B cell (primary cell): ENCODE results near the gene SDK2.

Experiments used
- CTCF ChIP-seq: fragments of 200-600 bp; IDR thresholded peaks from one replicate; pipeline ENCODE4 v1.8.0; 2022; ENCODE audit warnings: antibody characterized with exemption, mild to moderate bottlenecking
- EZH2 ChIP-seq: IDR thresholded peaks from 2 replicates; pipeline ENCODE4 v1.6.1; 2012; ENCODE audit warnings: borderline replicate concordance, low read depth, mild to moderate bottlenecking, moderate library complexity, low read length; ENCODE audit not compliant: insufficient read depth, poor library complexity, severe bottlenecking

- no peak for TF ChIP-seq CTCF
- no peak for TF ChIP-seq EZH2
Measured at GRCh38 chr17:73350864-73351263, 293.4 kb downstream of the SDK2 start.
